SJCRH30 (cell line): ENCODE data around the gene TAF3. TPM values are rescaled to one million over a fixed set of nuclear protein-coding genes. Genes with fewer than 3 reads are reported as not detected.
"Not testable (repeated sequence)": the region's sequence is repeated elsewhere in the genome, so short reads cannot be mapped to it uniquely, and the experiment has no call there.

ENCODE experiments used
- DNase-seq, 2 experiments: peaks; one replicate each; pipeline ENCODE4 v3.0.0-alpha.2; 2015 to 2020
- H3K27ac ChIP-seq: fragments of 250-450 bp; sonication (Bioruptor Pico); 2 replicates; pipeline ENCODE4 v1.5.1; 2020; ENCODE audit warnings: mild to moderate bottlenecking, moderate library complexity
- H3K27me3 ChIP-seq: fragments of 250-450 bp; sonication (Bioruptor Pico); 2 replicates; pipeline ENCODE4 v1.5.1; 2020; ENCODE audit warnings: mild to moderate bottlenecking, moderate library complexity
- H3K36me3 ChIP-seq: fragments of 250-450 bp; sonication (Bioruptor Pico); 2 replicates; pipeline ENCODE4 v1.5.1; 2020; ENCODE audit warnings: mild to moderate bottlenecking, moderate library complexity
- H3K4me1 ChIP-seq: fragments of 250-450 bp; sonication (Bioruptor Pico); 2 replicates; pipeline ENCODE4 v1.5.1; 2020; ENCODE audit warnings: mild to moderate bottlenecking, moderate library complexity
- H3K4me3 ChIP-seq: fragments of 250-450 bp; sonication (Bioruptor Pico); 2 replicates; pipeline ENCODE4 v1.5.1; 2020; ENCODE audit warnings: mild to moderate bottlenecking, moderate library complexity
- H3K9me3 ChIP-seq: fragments of 250-450 bp; sonication (Bioruptor Pico); replicated peaks from 2 replicates; pipeline ENCODE4 v1.5.1; 2020; ENCODE audit warnings: mild to moderate bottlenecking, moderate library complexity
- total RNA-seq: library from RNA; depleted of rRNA; stranded (reverse); fragments of >200 nt; shearing (Covaris generic); gene quantifications from 2 replicates; pipeline ENCODE4 v1.2.3, GENCODE V29; 2014

Gene TAF3
- total RNA-seq, 1 experiment from 2014 or later, result 3.6 TPM

DNA sequence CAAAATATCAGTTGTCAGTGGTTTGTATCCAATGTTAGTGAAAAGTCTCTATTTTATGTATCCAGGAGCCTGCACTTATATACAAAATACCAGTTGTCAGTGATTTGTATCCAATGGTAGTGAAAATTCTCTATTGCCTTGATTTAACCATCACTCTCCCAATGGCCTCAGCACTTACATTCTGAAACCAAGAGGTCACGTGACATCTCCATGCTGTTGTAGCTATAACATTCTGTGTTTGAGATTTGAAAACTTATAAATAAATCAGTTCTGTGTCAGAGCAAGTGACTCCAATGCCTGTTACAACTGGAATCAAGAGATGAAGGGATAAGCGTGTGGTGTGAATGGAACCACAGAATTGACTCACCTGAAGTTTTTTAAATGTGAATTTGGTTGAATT lies 205.5 kb downstream of the TAF3 start:
- H3K36me3 ChIP-seq, result no peaks in the 10 kb centered on the region
- no peak overlapping the region for H3K4me3 ChIP-seq
- H3K4me1 ChIP-seq, result no peaks in the 10 kb centered on the region
- no peaks in the 10 kb centered on the region for H3K27me3 ChIP-seq
- no peak overlapping the region for H3K27ac ChIP-seq
- DNase-seq, result no peak
- H3K9me3 ChIP-seq, result no peaks in the 10 kb centered on the region

DNA sequence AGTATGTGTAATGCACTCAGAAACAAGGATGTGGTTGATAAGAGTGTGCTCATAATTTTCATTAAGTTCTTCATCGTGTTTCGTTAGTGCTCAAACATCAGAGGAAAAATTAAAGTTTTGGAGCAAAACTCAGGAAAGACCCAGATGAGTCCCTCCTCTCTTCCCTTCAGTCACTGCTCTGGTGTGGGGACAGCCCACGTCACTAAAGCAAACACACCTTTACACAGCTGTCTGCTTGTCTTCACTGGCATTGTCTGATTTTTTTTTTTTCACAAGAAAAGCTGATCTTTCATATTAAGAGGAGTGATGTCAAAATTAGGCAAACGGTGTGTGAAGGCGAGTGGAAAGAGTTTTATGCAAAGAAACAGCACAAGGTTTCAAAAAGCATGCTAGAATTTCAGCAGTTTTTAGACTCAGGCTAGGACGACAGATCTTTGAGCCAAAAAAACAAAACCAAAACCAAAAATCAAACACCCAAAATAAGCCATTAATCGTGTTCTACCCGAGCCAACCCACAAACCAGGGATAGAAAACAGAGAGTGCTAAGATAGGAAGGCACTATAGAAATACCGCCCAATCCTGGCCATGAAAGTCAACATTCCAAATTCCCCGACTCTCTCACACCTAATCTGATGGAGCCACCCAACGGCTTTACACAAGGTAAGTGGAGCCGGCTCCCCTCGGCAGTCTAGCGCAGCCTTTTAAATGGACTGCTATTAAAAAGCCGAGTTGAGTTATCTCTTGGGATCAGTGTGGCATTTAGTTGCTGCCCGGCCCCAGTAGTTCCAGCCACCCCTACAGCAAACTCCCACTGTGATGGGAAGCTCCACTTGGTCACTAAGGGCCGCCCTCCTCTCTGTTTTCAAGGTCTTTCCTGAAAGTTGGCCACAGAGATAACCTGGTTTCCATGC lies 208.3 kb downstream of the TAF3 start:
- no peak overlapping the region for H3K4me3 ChIP-seq
- no peak for DNase-seq
- H3K4me1 ChIP-seq, result no peaks in the 10 kb centered on the region

DNA sequence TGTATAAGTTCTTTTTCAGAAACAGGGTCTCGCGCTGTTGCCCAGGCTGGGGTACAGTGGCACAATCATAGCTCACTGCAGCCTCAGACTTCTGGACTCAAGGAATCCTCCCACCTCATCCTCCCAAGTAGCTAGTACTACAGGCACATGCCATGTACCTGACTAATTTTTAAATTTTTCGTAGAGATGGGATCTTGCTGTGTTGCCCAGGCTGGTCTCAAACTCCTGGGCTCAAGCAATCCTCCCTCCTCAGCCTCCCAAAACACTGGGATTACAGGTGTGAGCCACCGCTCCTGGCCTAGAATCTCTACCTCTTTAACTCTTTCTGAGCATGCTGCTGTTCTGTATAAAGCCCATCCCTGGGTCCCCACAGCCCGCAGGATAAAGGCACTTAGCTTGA lies 212.9 kb downstream of the TAF3 start:
- not testable (repeated sequence) for H3K9me3 ChIP-seq, H3K27ac ChIP-seq, H3K27me3 ChIP-seq, DNase-seq, H3K4me1 ChIP-seq, H3K4me3 ChIP-seq, H3K36me3 ChIP-seq

More for the DNA sequence above, 208.3 kb downstream of the TAF3 start:
- Histone ChIP-seq H3K9me3 (no peaks in the 10 kb centered on the region), H3K36me3 (no peaks in the 10 kb centered on the region), H3K27ac (no peak overlapping the region), H3K27me3 (no peaks in the 10 kb centered on the region)

DNA sequence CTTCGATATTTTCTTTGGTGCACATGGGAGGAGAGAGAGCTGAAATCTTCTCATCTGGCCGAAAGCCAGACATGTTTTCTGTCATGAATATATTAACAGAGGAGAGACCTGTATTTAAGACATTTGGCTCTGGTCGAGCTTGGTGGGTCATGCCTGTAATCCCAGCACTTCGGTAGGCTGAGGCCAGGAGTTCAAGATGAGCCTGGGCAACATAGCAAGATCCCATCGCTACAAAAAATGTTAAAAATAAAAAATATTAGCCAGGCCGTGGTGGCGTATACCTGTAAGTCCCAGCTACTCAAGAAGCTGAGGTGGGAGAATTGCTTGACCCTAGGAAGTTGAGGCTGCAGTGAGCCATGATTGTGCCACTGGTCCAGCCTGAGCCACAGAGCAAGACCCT lies 214.3 kb downstream of the TAF3 start:
- Histone ChIP-seq H3K36me3 (no peaks in the 10 kb centered on the region), H3K4me3 (no peak overlapping the region), H3K4me1 (no peaks in the 10 kb centered on the region), H3K27me3 (no peaks in the 10 kb centered on the region), H3K27ac (no peak overlapping the region), H3K9me3 (no peaks in the 10 kb centered on the region)
- no peak for DNase-seq

DNA sequence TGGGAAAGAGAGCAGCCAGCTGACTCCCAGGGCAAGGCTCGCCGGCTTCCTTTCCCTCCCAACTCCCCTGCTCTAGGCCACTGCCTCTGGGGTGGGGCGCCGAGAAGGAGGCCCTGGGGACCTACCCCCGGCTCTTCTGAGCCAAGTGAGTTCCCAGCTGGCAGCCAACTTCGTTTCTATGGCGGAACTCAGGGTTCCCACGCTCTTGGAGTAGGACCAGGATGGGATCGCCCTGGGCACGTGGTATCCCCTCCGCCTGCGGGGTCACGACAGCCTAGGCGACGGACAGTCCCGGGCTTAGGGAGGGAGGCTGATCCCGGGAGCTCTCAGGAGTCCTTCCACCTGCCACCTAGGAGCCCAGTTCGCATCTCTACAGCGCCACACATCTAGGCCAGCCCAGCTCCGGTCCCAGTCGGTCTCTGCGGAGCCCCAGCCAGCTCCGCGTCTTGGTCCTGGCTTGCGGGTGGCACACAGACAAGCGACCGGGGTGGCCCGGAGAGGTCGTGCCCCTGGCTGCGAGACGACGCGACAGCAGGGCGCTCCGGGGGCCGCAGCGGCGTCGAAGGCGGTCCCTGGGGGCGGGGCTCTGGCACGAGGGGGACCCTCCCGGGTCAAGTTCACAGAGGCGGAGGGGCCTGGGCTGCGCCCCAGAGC lies 215.6 kb downstream of the TAF3 start:
- H3K27me3 ChIP-seq, result no peaks in the 10 kb centered on the region
- no peaks in the 10 kb centered on the region for H3K36me3 ChIP-seq
- no peak overlapping the region for H3K27ac ChIP-seq
- no peaks in the 10 kb centered on the region for H3K4me1 ChIP-seq
- no peak overlapping the region for H3K4me3 ChIP-seq
- no peaks in the 10 kb centered on the region for H3K9me3 ChIP-seq
- DNase-seq, result no peak

DNA sequence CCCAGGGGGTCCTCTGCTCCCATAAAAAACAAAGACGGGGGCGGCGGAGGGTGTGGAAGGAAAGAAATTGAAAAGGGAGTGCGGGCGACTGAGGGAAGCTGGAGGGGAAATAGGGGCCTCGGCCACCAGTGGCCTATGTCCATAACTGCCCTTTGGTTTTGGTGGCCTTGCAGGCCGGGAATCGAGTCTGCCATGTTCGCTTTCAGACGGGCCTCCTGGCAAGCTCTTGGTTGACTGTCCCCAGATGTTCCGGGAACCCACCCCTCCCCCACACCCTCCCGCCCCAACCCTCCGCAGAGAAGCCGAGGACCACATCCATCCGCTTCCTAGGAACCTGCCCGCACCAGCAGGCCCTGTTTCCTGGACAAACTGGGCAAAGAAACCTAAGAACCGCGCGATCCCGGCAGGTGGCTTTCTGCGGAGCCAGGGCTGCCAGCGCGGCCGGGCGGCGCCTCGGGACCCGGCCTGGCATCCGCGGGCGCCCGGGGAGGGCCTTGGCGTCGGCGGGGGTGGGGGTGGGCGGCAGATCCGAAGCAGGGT lies 216.2 kb downstream of the TAF3 start:
- Histone ChIP-seq H3K9me3 (no peaks in the 10 kb centered on the region), H3K27ac (no peak overlapping the region), H3K4me1 (no peaks in the 10 kb centered on the region), H3K27me3 (no peaks in the 10 kb centered on the region), H3K4me3 (no peak overlapping the region), H3K36me3 (no peaks in the 10 kb centered on the region)
- no peak for DNase-seq

DNA sequence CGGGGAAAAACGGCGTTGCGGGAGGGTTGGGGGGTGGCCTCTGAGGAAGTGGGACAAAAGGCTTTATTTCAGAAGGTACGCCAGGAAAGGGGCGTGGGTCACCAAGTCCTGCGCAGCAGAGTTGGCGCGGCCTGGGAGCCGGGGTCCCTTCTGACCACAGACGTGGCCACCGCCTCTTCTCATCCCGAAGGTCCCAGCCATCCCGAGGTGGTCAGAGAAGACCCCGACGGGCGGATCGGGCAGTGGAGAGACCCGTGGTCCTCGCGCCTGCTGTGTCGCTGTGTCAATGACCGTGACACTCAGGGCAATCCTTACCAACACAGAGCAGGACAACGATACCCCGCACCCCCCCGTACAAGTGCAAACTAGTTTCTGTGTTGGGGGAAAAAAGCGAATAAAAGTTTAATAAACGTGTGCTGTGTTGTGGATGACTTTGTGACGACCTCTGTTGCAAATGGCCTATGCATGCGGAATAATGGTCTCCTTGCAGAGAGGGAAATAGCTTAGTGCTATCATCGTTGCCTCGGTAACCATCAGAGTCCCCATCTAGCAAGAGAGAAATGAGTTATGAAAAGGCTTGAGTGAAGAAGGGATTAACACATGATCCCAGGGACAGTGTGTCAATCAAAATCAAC lies 216.8 kb downstream of the TAF3 start:
- Histone ChIP-seq H3K27ac (no peak overlapping the region), H3K27me3 (no peaks in the 10 kb centered on the region), H3K9me3 (no peaks in the 10 kb centered on the region), H3K4me3 (no peak overlapping the region), H3K36me3 (no peaks in the 10 kb centered on the region), H3K4me1 (no peaks in the 10 kb centered on the region)
- no peak for DNase-seq

DNA sequence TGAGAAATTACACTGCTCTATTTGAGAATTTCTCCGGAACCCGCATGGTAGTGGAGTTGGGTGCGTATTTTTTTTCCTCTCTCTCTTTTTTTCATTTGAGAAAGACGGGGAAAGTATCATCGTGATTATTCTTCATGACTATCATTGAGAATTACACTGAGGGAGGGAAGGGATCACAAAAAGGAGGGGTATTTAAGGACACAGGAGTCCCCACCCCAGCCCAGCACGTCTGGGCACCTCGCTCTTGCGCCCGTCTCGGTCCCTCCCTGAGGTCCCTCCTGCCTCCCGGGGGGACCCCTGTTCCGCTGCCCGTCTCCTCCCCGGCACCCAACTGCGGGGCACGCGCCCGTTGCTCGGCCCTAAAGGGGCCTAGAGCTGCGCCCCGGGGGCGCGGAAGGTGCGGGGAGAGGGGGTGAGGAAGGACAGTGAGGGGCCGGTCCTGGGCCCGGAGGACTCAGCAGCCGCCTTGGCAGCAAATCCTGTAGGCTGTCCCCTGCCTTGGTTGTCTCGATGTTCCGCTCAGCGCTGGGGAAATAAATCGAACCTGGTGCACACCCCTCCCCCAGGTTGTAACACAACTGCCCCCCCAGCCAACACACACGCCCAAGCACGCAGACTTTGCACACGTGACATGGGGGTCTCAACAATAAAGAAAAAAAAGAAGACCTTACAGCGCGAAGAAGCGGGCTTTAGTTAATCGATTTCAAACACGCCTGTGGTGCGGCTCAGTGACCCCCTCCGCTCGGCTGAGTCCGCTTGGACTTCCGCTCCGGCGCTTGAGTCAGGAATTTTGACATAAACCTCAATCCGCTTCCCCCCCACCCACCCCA lies 217.6 kb downstream of the TAF3 start:
- H3K4me3 ChIP-seq, result no peak overlapping the region
- H3K27ac ChIP-seq, result no peak overlapping the region
- H3K4me1 ChIP-seq, result no peaks in the 10 kb centered on the region
- H3K27me3 ChIP-seq, result no peaks in the 10 kb centered on the region
- no peaks in the 10 kb centered on the region for H3K36me3 ChIP-seq
- no peak for DNase-seq
- H3K9me3 ChIP-seq, result no peaks in the 10 kb centered on the region

DNA sequence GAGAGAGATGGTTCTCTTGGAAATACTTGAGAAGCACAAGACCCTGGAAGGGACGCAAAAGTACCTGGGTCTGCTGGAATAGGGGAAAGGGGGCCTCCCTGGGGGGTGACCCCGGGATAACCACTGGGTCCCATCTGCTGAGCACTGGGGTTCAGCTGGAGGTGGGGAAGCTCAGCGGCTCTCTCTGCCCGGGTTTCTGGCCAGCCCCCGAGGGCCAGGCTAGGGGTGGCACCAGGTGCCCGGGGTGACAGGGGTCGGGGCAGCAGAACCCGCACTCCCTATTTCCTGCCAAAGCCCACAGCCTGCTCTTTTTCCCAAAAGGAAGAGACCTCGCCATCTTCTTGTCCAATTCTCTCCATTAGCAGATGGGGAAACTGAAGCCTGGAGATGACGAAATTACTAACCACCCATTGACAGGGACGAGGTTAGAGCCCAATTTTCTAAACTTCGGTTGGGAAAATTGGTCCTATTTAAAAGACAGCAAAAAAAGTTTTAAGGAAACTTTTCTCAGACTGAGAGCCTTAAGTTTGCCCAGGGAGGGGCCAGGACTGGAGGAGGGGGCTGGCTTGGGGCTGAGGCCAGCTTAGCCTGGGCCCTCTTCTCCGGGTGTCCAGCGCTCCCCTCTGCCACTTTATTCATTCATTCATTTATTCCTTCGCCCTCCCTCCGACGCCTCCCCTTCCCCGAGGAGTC lies 218.3 kb downstream of the TAF3 start:
- no peaks in the 10 kb centered on the region for H3K27me3 ChIP-seq
- no peaks in the 10 kb centered on the region for H3K4me1 ChIP-seq
- no peak overlapping the region for H3K4me3 ChIP-seq
- no peaks in the 10 kb centered on the region for H3K36me3 ChIP-seq
- no peak for DNase-seq
- H3K27ac ChIP-seq, result no peak overlapping the region
- no peaks in the 10 kb centered on the region for H3K9me3 ChIP-seq

DNA sequence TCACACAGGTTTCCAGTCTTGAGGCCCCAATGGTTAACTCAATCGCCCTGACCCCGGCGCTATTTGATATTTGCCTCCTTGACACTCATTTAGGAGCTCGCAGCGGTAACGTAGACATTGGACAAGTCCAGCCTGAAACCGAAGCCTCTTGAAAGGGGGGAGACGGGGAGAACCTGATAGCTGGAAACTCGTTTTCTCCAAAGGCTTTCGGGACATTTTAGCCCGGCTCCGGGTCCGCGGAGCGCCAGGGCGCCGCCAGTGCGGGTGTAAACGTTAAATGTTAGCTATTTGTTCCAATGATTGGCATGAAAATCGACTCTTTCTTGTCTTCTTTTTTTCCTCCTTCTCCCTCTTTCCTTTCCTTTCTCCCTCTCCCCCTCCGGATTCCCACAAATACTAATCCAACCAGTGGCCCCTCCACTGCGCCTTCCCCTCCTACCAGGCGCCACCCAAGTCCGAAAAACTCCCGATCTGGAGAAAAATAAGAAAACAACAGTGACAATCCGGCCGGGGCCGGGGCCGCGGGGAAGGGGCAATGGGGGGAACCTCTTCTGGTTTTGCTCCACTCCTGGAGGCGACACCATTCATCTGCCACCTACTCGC lies 219.0 kb downstream of the TAF3 start:
- Histone ChIP-seq H3K36me3 (no peaks in the 10 kb centered on the region), H3K4me3 (no peak overlapping the region), H3K9me3 (no peaks in the 10 kb centered on the region), H3K4me1 (no peaks in the 10 kb centered on the region), H3K27ac (no peak overlapping the region), H3K27me3 (no peaks in the 10 kb centered on the region)
- DNase-seq, result no peak

DNA sequence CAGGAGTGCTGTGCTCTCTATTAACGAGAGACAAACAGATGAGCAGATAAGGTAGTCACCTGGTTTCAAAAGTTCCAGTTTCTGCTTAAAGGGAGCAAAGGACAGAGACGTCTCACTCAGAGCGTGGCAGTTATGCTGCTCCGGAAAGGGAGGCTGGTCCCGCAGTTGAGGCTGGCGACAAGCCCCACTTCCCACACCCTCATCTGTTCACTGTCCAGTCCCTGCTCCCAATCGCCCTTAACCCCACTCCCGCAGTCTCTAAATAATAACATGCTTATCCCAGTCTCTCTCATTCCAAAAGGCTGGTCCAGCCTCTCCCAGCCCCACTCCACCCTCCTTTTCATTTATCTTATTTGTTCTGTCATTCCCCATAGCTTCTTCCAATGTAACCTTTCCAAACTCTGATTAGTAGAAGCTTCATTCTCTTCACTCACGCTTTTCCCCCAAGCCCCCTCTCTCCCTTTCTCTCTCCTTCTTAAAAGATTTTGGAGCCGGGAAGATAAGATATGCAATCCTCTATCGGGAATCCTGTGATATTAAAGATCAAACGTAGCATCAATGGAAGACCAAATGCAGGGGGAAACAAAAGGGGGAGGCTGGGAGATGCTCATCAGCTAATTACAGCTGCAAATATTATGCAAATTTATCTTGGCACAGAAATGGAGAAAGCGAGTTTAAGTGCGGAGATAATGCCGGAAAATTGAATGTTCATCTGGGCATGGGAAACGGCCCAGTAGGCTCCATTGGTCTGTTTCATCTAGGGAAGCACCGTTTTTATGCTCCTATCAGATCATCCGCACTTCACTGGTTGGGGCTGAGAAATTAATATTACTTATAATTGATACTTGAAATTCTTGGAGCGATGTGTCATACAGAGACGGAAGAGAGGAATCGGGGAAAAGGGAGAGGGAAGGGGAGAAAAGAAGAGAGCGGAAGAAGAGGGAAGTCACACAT lies 219.9 kb downstream of the TAF3 start:
- H3K27ac ChIP-seq, result no peak overlapping the region
- H3K4me1 ChIP-seq, result no peaks in the 10 kb centered on the region
- H3K4me3 ChIP-seq, result no peak overlapping the region
- no peaks in the 10 kb centered on the region for H3K9me3 ChIP-seq
- no peaks in the 10 kb centered on the region for H3K27me3 ChIP-seq
- DNase-seq, result no peak
- no peaks in the 10 kb centered on the region for H3K36me3 ChIP-seq

DNA sequence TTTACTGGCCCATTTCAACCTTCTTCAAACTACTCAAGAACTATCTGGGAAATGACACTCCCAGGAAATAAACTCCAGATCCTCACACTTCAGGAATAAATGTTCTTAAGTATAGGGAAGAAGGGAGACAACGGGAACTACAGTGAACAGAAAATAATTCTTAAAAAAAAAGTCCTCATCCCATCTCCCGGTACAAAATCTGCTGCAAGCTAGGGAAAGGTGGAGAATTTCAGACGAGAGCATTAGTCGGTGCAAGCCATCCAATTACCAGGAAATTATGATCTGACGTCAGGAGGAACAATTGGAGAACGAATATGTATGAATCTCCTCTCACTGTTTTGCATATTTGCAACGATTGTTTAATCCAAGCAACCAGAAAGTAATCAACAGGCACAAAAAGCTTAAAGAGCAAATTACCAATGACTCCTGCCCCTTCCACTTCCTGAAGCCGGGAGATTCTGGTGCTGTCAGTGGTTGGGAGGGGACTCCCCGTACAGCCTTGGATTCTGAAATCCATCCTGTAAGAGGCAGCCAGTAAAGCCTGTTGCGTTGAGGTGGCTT lies 221.1 kb downstream of the TAF3 start:
- Histone ChIP-seq H3K4me3 (no peak overlapping the region), H3K9me3 (no peaks in the 10 kb centered on the region), H3K36me3 (no peaks in the 10 kb centered on the region), H3K27ac (no peak overlapping the region), H3K4me1 (no peaks in the 10 kb centered on the region), H3K27me3 (no peaks in the 10 kb centered on the region)
- DNase-seq, result no peak
